ENCODE results near the gene FBXO42.

GRCh38 chr1:16376971-16377370, 24.7 kb upstream of the FBXO42 start:
- TF ChIP-seq CTCF (IDR thresholded peaks at IDR 0.05), result no peak
- TF ChIP-seq POLR2A (IDR thresholded peaks at IDR 0.05), result no peak
